Coronary artery (tissue), 2 donors: ENCODE data around the gene THUMPD1.
"Not testable (repeated sequence)": the region's sequence is repeated elsewhere in the genome, so short reads cannot be mapped to it uniquely, and the experiment has no call there.

Experiments used
- DNase-seq: peaks from one replicate; pipeline ENCODE4 v3.0.0-alpha.2; 2017; ENCODE audit warnings: low spot score
- H3K27ac ChIP-seq, 2 donors: fragments of 200-600 bp; sonication (generic); one replicate each; pipeline ENCODE4 v1.5.1; 2016 to 2019
- H3K4me3 ChIP-seq: fragments of 200-600 bp; sonication (generic); 2 replicates; pipeline ENCODE4 v1.5.1; 2016; ENCODE audit warnings: mild to moderate bottlenecking, moderate library complexity
- TF ChIP-seq, protein P1 (sequence below): fragments of 200-600 bp; sonication (generic); IDR thresholded peaks from one replicate; pipeline ENCODE4 v1.5.1; 2019; ENCODE audit warnings: antibody characterized with exemption

Gene THUMPD1

DNA sequence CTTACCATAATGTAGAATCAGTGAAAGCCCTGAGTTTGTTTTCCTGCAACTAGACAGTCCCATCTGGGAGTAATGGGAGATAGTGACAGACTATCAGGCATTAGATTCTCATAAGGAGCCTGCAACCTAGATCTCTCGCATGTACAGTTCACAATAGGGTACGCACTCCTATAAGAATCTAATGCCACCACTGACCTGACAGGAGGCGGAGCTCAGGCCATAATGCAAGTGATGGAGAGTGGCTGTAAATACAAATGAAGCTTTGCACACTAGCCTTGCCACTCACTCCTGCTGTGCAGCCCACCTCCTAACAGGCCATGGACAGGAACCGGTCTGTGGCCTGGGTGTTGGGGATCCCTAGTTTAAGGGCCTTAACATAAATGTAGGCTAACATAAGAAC lies 21.4 kb downstream of the THUMPD1 start:
- Histone ChIP-seq H3K4me3 (no peak overlapping the region), H3K27ac (no peak overlapping the region)
- no peak for DNase-seq
- TF ChIP-seq, protein P1, sequence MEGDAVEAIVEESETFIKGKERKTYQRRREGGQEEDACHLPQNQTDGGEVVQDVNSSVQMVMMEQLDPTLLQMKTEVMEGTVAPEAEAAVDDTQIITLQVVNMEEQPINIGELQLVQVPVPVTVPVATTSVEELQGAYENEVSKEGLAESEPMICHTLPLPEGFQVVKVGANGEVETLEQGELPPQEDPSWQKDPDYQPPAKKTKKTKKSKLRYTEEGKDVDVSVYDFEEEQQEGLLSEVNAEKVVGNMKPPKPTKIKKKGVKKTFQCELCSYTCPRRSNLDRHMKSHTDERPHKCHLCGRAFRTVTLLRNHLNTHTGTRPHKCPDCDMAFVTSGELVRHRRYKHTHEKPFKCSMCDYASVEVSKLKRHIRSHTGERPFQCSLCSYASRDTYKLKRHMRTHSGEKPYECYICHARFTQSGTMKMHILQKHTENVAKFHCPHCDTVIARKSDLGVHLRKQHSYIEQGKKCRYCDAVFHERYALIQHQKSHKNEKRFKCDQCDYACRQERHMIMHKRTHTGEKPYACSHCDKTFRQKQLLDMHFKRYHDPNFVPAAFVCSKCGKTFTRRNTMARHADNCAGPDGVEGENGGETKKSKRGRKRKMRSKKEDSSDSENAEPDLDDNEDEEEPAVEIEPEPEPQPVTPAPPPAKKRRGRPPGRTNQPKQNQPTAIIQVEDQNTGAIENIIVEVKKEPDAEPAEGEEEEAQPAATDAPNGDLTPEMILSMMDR, result no peak

DNA sequence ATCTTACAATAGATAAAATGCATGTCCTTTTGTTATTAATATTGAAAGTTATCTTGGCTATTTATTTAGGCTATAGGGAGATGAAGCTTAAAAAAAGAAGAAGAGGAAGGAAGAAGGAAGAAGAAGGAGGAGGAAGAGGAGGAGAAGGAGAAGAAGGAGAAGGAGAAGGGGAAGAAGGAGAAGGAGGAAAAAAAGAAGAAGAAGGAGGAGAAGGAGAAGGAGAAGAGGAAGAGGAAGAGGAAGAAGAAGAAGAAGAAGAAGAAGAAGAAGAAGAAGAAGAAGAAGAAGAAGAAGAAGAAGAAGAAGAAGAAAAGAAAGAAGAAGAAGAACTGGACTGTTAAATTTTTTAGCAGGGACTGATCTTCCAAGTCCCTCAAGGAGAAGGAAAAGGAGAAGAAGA lies 23.9 kb downstream of the THUMPD1 start:
- H3K4me3 ChIP-seq, H3K27ac ChIP-seq, DNase-seq: not testable (repeated sequence)

DNA sequence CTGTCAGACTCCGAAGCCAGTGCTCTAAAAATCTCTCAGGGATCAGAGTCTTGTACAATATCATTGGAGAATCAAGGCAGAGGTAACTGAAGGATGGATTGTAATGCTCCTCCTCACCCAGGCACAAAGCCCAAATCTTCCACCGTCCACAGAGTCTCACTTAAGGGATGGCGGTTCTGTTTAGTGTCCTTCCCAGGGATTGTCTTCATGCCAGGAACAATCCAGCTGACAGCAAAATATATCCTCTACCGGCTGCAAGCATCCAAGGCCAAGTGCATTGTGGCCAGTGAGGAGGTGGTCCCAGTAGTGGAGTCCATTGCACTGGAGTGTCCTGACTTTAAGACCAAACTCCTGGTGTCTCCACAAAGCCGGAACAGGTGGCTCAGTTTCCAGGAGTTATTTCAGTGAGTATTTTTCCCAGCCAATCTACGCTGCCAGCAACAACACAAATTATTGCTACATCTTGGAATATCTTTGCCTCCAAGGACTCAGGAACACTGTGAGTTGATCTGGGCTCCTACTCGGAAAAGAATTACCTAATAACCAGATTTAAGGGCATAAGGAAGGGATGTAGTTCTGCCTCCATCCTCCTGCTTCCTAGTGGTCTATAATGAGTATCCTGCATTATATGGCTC lies 30.2 kb downstream of the THUMPD1 start:
- DNase-seq, result no peak
- TF ChIP-seq, protein P1, result no peak
- Histone ChIP-seq H3K4me3 (no peak overlapping the region), H3K27ac (no peak overlapping the region)

DNA sequence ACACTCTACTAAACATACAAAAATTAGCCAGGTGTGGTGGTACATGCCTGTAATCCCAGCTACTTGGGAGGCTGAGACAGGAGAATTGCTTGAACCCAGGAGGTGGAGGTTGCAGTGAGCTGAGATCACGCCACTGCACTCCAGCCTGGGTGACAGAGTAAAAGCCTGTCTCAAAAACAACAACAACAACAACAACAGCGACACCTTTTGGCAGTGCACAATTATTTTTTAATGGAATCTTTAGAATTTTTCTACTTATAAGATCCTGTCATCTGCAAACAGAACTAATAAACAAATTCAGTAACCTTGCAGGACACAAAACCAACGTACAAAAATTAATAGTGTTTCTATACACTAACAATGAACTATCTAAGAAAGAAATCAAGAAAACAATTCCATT lies 33.5 kb downstream of the THUMPD1 start:
- not testable (repeated sequence) for DNase-seq, H3K27ac ChIP-seq, H3K4me3 ChIP-seq

DNA sequence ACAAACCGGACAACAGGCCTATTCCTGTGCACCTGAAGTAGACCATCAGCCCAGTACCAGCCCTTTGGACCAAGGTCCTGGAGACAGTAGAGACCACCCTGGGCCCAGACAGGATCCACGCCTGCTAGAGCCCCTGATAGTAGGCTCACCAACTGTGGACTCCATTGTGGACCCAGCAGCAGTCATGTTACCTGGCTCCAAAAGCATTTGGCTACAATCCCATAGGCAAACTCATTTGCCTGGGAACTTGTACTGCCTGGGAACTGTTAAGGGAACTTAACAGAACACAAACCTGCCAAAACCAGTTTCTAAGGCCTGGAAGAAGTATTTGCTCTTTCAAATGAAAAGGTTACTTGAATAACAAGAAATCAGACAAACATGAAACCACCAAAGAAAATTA lies 34.2 kb downstream of the THUMPD1 start:
- H3K4me3 ChIP-seq, result no peak overlapping the region
- TF ChIP-seq, protein P1, result no peak
- DNase-seq, result no peak
- no peak overlapping the region for H3K27ac ChIP-seq

DNA sequence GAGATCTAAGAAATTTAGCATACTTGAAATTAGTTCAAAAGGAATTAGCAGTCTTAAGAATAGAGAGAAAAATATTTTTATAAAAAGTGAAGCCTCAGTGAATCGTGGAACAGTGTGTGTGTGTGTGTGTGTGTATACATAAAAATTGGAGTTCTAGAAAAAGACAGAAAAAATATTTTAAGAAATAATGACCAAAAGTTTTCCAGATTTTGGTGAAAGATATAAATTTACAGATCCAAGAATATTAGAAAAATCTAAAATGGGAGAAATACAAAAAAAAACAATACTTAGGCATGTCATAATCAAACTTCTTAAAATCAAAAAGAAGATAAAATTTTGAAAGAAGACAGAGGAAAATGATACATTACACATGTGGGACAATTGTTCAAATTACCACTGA lies 35.6 kb downstream of the THUMPD1 start:
- not testable (repeated sequence) for H3K27ac ChIP-seq, DNase-seq, H3K4me3 ChIP-seq

DNA sequence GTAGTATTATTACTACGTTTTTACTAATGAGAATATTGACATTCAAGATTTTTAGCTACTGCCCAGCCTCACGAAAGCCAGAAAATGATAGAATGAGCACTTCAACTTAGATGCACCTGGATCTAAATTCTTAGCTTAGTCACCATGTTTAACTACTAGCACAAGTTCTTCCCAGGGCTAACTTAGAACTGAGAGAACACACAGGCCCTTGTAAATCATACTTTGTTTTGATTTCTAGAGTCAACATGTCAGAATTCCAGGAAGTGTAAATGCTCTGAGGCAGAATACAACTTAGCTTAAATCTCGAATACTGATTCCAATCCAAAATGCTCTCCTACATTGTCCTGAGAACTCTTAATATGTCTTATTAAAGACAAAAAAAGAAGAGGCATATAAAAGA lies 37.3 kb downstream of the THUMPD1 start:
- DNase-seq, result no peak
- TF ChIP-seq, protein P1, result no peak
- H3K4me3 ChIP-seq, result no peak overlapping the region
- no peak overlapping the region for H3K27ac ChIP-seq

DNA sequence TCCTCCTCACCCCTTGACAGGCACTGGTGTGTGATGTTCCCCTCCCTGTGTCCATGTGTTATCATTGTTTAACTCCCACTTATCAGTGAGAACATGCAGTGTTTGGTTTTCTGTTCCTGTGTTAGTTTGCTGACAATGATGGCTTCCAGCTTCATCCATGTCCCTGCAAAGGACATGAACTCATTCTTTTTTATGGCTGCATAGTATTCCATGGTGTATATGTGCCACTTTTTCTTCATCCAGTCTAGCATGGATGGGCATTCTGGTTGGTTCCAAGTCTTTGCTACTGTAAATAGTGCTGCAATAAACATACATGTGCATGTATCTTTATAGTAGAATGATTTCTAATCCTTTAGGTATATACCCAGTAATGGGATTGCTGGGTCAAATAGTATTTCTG lies 39.9 kb downstream of the THUMPD1 start:
- DNase-seq, H3K27ac ChIP-seq, H3K4me3 ChIP-seq: not testable (repeated sequence)

DNA sequence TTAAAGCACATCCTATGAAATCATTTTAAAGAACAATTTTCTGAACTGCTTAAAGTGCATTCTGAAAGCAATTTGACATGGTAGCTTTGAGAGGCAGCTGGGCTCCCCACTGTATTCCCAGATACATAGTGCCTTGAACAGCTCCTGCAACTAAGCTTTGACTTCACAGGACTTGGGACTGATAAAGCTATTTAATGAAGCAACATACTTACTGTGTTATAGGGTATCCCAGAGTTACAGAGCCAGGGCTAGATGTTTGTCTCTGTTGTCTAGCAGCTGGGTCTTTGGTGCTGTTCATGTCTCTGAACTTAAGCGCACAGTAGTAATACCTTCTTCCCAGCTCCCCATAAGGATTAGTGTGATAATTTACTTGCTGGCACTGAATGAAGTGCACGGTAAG lies 45.0 kb downstream of the THUMPD1 start:
- DNase-seq, result no peak
- TF ChIP-seq, protein P1, result no peak

More for the DNA sequence above, 45.0 kb downstream of the THUMPD1 start:
- H3K27ac ChIP-seq, result no peak overlapping the region
- no peak overlapping the region for H3K4me3 ChIP-seq
